SK-N-SH (cell line): ENCODE measurements around the gene PGF. TPM values are rescaled to one million over a fixed set of nuclear protein-coding genes. Genes with fewer than 3 reads are reported as not detected.

Experiments
- CTCF ChIA-PET: fragments of 300-600, 350-600 bp; formaldehyde crosslinking; extraction: SDS; loops from one replicate; lab custom pipeline; 2021; lab: Yijun Ruan, JAX
- POLR2A ChIA-PET: fragments of 350-600 bp; sonication (Branson Sonifier 250); formaldehyde crosslinking; extraction: SDS; loops from one replicate; lab custom pipeline; 2020; ENCODE audit warnings: antibody characterized with exemption, inconsistent platforms; lab: Yijun Ruan, JAX
- DNase-seq: peaks from one replicate; pipeline ENCODE4 v3.0.0; 2012
- H2AFZ ChIP-seq: fragments of 200-600 bp; sonication (generic); 2 replicates; pipeline ENCODE4 v1.8.1; 2016; ENCODE audit warnings: antibody characterized with exemption, mild to moderate bottlenecking, low read depth
- H3F3A ChIP-seq: fragments of 200-600 bp; sonication (generic); replicated peaks from 2 replicates; pipeline ENCODE3; 2016; ENCODE audit warnings: antibody characterized with exemption, mild to moderate bottlenecking; ENCODE audit not compliant: insufficient read depth
- H3K27ac ChIP-seq, 2 experiments: fragments of 200-500 bp in 1 of 2; fragments of 200-600 bp in 1 of 2; sonication (Bioruptor generic) in 1 of 2; sonication (generic), shearing (Covaris generic) in 1 of 2; 2 replicates each; pipeline versions ENCODE4 v1.5.1 to v1.6.1; 2014 to 2016; ENCODE audit warnings: low read depth in 2 of 2, inconsistent platforms in 1 of 2, low read length in 1 of 2, mild to moderate bottlenecking in 1 of 2, mixed read lengths in 1 of 2
- H3K27me3 ChIP-seq: fragments of 200-600 bp; sonication (generic), shearing (Covaris generic); 2 replicates; pipeline ENCODE4 v1.6.1; 2016; ENCODE audit warnings: mixed run types; ENCODE audit not compliant: insufficient read depth
- H3K36me3 ChIP-seq, 2 experiments: fragments of 200-500 bp in 1 of 2; fragments of 200-600 bp in 1 of 2; sonication (Bioruptor generic) in 1 of 2; sonication (generic) in 1 of 2; replicated peaks in 1 of 2; 2 replicates each; pipeline versions ENCODE3 to v1.5.1; 2014 to 2016; ENCODE audit warnings: low read length in 1 of 2, mild to moderate bottlenecking in 1 of 2; ENCODE audit not compliant: insufficient read depth in 2 of 2, control insufficient read depth in 1 of 2
- H3K4me1 ChIP-seq, 2 experiments: fragments of 200-500 bp in 1 of 2; fragments of 200-600 bp in 1 of 2; sonication (Bioruptor generic) in 1 of 2; sonication (generic), shearing (Covaris generic) in 1 of 2; 2 replicates each; pipeline versions ENCODE4 v1.5.1 to v1.6.1; 2014 to 2016; ENCODE audit warnings: low read depth in 1 of 2, low read length in 1 of 2, mixed run types in 1 of 2; ENCODE audit not compliant: insufficient read depth in 2 of 2, control insufficient read depth in 1 of 2
- H3K4me2 ChIP-seq: fragments of 200-600 bp; sonication (generic), shearing (Covaris generic); 2 replicates; pipeline ENCODE4 v1.6.1; 2017; ENCODE audit warnings: mixed run types
- H3K4me3 ChIP-seq, 2 experiments: fragments of 200-500 bp in 1 of 2; fragments of 200-600 bp in 1 of 2; sonication (Bioruptor generic) in 1 of 2; sonication (generic), shearing (Covaris generic) in 1 of 2; 2 replicates each; pipeline versions ENCODE4 v1.5.1 to v1.8.1; 2014 to 2016; ENCODE audit warnings: low read depth in 2 of 2, inconsistent platforms in 1 of 2, low read length in 1 of 2, mild to moderate bottlenecking in 1 of 2, mixed read lengths in 1 of 2, moderate library complexity in 1 of 2
- H3K79me2 ChIP-seq: fragments of 200-600 bp; sonication (generic); 2 replicates; pipeline ENCODE4 v1.8.1; 2017; ENCODE audit warnings: mild to moderate bottlenecking; ENCODE audit not compliant: insufficient read depth
- H3K9ac ChIP-seq: fragments of 200-600 bp; sonication (generic); 2 replicates; pipeline ENCODE4 v1.6.1; 2017; ENCODE audit warnings: mixed run types
- H3K9me2 ChIP-seq: fragments of 200-600 bp; sonication (generic); 2 replicates; pipeline ENCODE4 v1.6.1; 2017; ENCODE audit warnings: mixed run types
- H3K9me3 ChIP-seq: fragments of 200-600 bp; sonication (generic); 2 replicates; pipeline ENCODE4 v1.6.1; 2017; ENCODE audit warnings: mixed run types, mild to moderate bottlenecking, moderate library complexity
- H4K20me1 ChIP-seq: fragments of 200-600 bp; sonication (generic); 2 replicates; pipeline ENCODE4 v1.6.1; 2017; ENCODE audit warnings: mild to moderate bottlenecking, mixed run types; ENCODE audit not compliant: insufficient read depth
- CHD2 ChIP-seq: fragments of 150-350 bp; IDR thresholded peaks from 2 replicates; pipeline ENCODE4 v1.6.1; 2018; ENCODE audit warnings: low read length; ENCODE audit not compliant: partially characterized antibody
- CTCF ChIP-seq: fragments of 200-600 bp; sonication (generic); IDR thresholded peaks from 2 replicates; pipeline ENCODE4 v1.6.1; 2017; ENCODE audit warnings: antibody characterized with exemption, mild to moderate bottlenecking, moderate library complexity
- EP300 ChIP-seq, 2 experiments: IDR thresholded peaks; 2 replicates each; pipeline versions ENCODE4 v1.4.0 to v1.6.1; 2012; ENCODE audit warnings: borderline replicate concordance in 1 of 2, low read depth in 1 of 2, low read length in 1 of 2
- FOSL2 ChIP-seq: IDR thresholded peaks from 2 replicates; pipeline ENCODE4 v1.4.0; 2012; ENCODE audit warnings: low read depth, mild to moderate bottlenecking, moderate library complexity, borderline replicate concordance
- FOXJ3 ChIP-seq: sonication (generic); formaldehyde crosslinking; IDR thresholded peaks from 2 replicates; pipeline ENCODE4 v1.5.1; 2020; ENCODE audit warnings: mild to moderate bottlenecking, missing genetic modification reagents
- FOXM1 ChIP-seq: IDR thresholded peaks from 2 replicates; pipeline ENCODE4 v1.4.0; 2012; ENCODE audit warnings: low read depth, mild to moderate bottlenecking
- GABPA ChIP-seq: IDR thresholded peaks from 2 replicates; pipeline ENCODE4 v1.4.0; 2012; ENCODE audit warnings: low read depth, mild to moderate bottlenecking
- MEF2A ChIP-seq: IDR thresholded peaks from 2 replicates; pipeline ENCODE4 v1.4.0; 2012; ENCODE audit warnings: low read depth, borderline replicate concordance
- NFIC ChIP-seq: IDR thresholded peaks from 2 replicates; pipeline ENCODE4 v1.4.0; 2012; ENCODE audit warnings: borderline replicate concordance
- NRF1 ChIP-seq: IDR thresholded peaks from 2 replicates; pipeline ENCODE4 v1.6.1; 2012; ENCODE audit warnings: low read depth, mild to moderate bottlenecking, low read length
- RAD21 ChIP-seq: IDR thresholded peaks from 2 replicates; pipeline ENCODE4 v1.6.1; 2012; ENCODE audit warnings: mild to moderate bottlenecking, low read length
- RXRA ChIP-seq: IDR thresholded peaks from 2 replicates; pipeline ENCODE4 v1.4.0; 2012; ENCODE audit warnings: low read depth, mild to moderate bottlenecking, borderline replicate concordance
- SMC3 ChIP-seq: IDR thresholded peaks from 2 replicates; pipeline ENCODE4 v1.6.1; 2012; ENCODE audit warnings: low read depth, low read length, improper control_type of control experiment
- TAF1 ChIP-seq: IDR thresholded peaks from 2 replicates; pipeline ENCODE4 v1.6.1; 2012; ENCODE audit warnings: low read depth, mild to moderate bottlenecking, low read length, moderate library complexity, borderline replicate concordance
- USF1 ChIP-seq: IDR thresholded peaks from 2 replicates; pipeline ENCODE4 v1.4.0; 2012; ENCODE audit warnings: low read depth, borderline replicate concordance
- USF2 ChIP-seq: fragments of 150-350 bp; IDR thresholded peaks from 2 replicates; pipeline ENCODE4 v1.6.1; 2017; ENCODE audit warnings: antibody characterized with exemption, low read length, low read depth, borderline replicate concordance
- WGBS: methylation state at CpG from one replicate; pipeline ENCODE4 v1.1.6; 2017; ENCODE audit warnings: low lambda C conversion rate; 5-methylcytosine and 5-hydroxymethylcytosine counted together
- polyA plus RNA-seq, 3 experiments: library from polyadenylated mRNA; depleted of rRNA; stranded (reverse); fragments of >200 nt; gene quantifications; 2 replicates each; pipeline ENCODE4 v1.2.3, GENCODE V29; 2012

PGF gene
- polyA plus RNA-seq, 1 of the 3 experiments (the other 2 are of a cell fraction) = 4.4 TPM

- Histone ChIP-seq H3K4me1 (no peaks in the 10 kb centered on the region; a peak in 1 of 4 replicates), H3F3A (peaks cover 2% of the 10 kb centered on the region)
- TF ChIP-seq RAD21 = peak; percentile 82
- no peak for TF ChIP-seq USF2
- no peak for TF ChIP-seq FOXJ3 (CRISPR knock-in tag)
- TF ChIP-seq MEF2A = no peak
- no peak for TF ChIP-seq TAF1
- TF ChIP-seq EP300 (IDR thresholded peaks at IDR 0.05; ENCODE audit: borderline replicate concordance in 1 of 2, low read depth in 1 of 2, low read length in 1 of 2) = no peak
- TF ChIP-seq NRF1 = no peak
- no peak for TF ChIP-seq USF1
- TF ChIP-seq SMC3 = peak; percentile 91
- TF ChIP-seq FOXM1 = no peak
- no peak for TF ChIP-seq CHD2
- TF ChIP-seq CTCF = peak; percentile 78
- TF ChIP-seq FOSL2 = no peak
- TF ChIP-seq RXRA = no peak
- no peak for TF ChIP-seq NFIC
- no peak for TF ChIP-seq GABPA
- TF ChIP-seq, all 33 proteins: peak for 3
- Histone ChIP-seq H4K20me1 (no peaks in the 10 kb centered on the region), H3K36me3 (no peaks in the 10 kb centered on the region), H2AFZ (0 out of 2 replicates have a peak overlapping the region, but pooled peaks have one; percentile 27), H3K4me3 (no peak overlapping the region; a peak in 1 of 4 replicates), H3K9me2 (no peaks in the 10 kb centered on the region), H3K27ac (no peak overlapping the region), H3K9ac (no peak overlapping the region), H3K9me3 (no peaks in the 10 kb centered on the region), H3K79me2 (no peaks in the 10 kb centered on the region), H3K27me3 (no peaks in the 10 kb centered on the region), H3K4me2 (no peak overlapping the region)
- POLR2A ChIA-PET = no interaction called here
- CTCF ChIA-PET = interaction anchor here (1.2 to 26.0 kb wide), 2 partner anchors 9 to 60 kb away, joined by 3 to 537 read pairs; no protein-coding TSS in a partner anchor
- WGBS = 64% methylated on average over 6 of the region's 6 CpGs
- peak; percentile 77 for DNase-seq
Observed at GRCh38 chr14:74913986-74914573, 41.3 kb downstream of the PGF start.
